HG02588 (cell line): ENCODE measurements around the gene CHCHD6.

Experiments
- ATAC-seq: cut with Tn5 transposase; IDR thresholded peaks from one replicate; pipeline ENCODE4 v1.9.1; 2021; ENCODE audit warnings: mild to moderate bottlenecking, moderate library complexity; ENCODE audit not compliant: unreplicated experiment

The CHCHD6 gene

GRCh38 chr3:126986001-126986400 lies 282.0 kb downstream of the CHCHD6 start:
- no peak for ATAC-seq

DNA sequence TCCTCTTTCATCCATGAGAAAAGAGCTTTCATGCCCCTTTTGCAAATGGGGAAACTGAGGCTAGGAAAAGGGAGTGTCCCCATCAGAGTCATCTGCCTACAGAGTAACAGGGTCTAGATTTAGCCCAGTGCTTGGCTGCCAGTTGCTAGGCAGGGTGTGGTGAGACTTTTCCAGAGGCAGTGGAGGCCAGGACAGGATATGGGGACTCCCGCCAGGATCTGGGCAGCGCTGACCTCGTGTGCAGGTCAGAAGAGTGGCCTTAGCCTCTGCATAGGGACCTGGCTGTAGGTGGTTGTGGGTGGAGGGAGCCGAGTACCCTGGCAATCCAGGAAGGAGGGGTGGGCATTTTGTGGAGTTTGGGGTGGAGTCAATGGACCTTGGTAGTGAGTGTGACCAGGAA lies 283.1 kb downstream of the CHCHD6 start:
- ATAC-seq = no peak

- no peak for ATAC-seq
These were observed 283.6 kb downstream of the CHCHD6 start for GRCh38 chr3:126987596-126987995.

DNA sequence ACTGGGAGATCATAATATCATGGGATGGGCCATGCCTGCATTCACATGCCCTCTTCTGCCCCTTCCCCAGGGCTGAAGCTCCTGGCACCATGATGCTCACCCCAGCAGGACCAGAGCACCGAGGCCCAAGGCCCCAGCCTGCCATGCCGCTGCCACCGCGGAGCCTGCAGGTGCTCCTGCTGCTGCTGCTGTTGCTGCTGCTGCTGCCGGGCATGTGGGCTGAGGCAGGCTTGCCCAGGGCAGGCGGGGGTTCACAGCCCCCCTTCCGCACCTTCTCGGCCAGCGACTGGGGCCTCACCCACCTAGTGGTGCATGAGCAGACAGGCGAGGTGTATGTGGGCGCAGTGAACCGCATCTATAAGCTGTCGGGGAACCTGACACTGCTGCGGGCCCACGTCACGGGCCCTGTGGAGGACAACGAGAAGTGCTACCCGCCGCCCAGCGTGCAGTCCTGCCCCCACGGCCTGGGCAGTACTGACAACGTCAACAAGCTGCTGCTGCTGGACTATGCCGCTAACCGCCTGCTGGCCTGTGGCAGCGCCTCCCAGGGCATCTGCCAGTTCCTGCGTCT lies 284.5 kb downstream of the CHCHD6 start:
- no peak for ATAC-seq

GRCh38 chr3:126989316-126990023 lies 285.4 kb downstream of the CHCHD6 start:
- no peak for ATAC-seq

- no peak for ATAC-seq
These were observed 286.1 kb downstream of the CHCHD6 start for GRCh38 chr3:126990024-126990700.

- no peak for ATAC-seq
These were observed 286.9 kb downstream of the CHCHD6 start for GRCh38 chr3:126990890-126991289.

GRCh38 chr3:126991366-126992200 lies 287.5 kb downstream of the CHCHD6 start:
- ATAC-seq = no peak

DNA sequence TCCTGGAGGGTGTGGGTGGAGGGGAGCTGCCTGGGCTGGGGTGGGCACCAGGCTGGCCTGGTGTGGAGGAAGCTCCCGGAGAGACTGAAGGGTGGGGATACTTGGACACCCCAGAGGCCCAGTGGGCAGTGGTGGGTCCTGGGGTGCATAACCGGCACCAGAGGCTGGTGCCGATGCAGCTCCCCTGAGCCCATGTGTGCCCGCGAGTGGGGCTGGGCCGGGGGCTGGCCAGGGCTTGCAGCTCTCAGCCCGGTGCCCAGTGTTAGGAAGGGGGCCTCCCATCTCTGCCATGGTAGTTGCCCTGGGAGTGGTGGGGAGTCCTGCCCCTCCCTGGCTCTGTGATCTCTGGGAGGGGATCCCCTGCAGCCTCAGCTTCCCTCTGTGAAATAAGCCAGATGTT lies 288.2 kb downstream of the CHCHD6 start:
- no peak for ATAC-seq

DNA sequence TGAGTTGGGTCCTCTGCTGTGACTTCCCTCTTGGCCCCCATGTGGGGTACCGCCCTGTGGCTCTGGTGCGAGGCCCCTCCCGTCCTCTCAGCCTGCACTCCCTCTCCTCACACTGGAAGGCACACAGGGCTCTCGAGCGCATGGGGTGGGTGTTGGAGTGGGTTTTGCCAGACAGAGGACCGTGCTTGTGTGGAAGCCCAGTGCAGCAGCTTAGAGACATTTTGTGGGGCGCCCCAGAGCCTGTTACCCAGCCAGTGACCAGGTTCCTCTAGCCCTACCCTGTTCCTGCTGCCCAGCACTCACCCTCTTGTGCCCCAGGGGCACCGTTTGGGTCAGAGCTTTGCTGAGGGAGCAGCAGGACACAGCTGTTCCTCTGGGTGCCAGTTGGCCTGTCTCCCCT lies 288.7 kb downstream of the CHCHD6 start:
- ATAC-seq = no peak

- ATAC-seq = no peak
These were observed 289.4 kb downstream of the CHCHD6 start for GRCh38 chr3:126993436-126993835.

- no peak for ATAC-seq
These were observed 290.7 kb downstream of the CHCHD6 start for GRCh38 chr3:126994661-126995245.

DNA sequence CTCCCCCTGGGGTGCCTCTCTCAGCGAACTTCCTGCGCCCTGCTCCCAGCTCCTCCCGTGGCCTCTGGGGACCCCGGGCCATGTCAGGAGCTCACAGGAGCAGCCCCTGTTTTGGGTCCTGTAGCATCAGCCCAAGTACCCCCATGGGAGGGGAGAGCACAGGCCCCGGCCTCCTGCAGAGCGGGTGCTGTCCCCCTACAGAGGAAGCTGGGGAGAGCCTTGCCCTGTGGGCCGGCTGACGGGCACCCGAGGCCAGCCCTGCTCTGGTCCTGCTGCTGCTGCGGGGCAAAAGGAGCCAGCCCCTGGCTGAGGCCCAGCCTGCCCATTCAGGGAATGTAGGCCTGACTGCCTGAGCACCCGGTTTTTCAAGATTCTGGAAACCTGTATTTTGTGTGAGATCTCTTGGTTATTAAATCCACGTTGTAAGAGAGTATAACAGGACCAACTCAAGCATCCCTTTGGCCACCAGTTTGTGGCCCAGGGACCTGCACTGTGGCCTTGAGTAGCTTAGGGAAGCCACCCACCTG lies 291.3 kb downstream of the CHCHD6 start:
- ATAC-seq = no peak

- no peak for ATAC-seq
These were observed 292.0 kb downstream of the CHCHD6 start for GRCh38 chr3:126995926-126996512.

GRCh38 chr3:126996905-126997304 lies 292.9 kb downstream of the CHCHD6 start:
- ATAC-seq = no peak

- ATAC-seq = no peak
These were observed 293.5 kb downstream of the CHCHD6 start for GRCh38 chr3:126997455-126998038.

DNA sequence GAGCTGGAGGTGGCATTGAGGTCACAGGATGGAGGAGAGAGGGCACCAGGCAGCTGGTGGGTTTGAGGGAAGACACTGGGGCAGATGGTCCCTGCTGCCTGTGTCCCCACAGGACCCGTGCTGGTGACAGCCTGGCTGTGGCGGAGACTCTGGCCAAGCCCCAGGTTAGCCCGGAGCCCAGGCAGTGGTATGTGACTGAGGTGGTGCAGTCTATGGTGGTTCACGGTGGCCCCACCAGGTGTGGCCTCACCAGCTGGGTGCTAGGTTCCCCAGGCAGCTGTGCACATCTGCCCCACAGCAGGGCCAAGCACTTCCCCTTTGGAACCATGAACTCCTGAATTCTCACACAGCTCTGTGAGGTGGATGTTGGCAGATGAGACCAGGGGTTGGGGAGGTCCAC lies 294.3 kb downstream of the CHCHD6 start:
- ATAC-seq = no peak

DNA sequence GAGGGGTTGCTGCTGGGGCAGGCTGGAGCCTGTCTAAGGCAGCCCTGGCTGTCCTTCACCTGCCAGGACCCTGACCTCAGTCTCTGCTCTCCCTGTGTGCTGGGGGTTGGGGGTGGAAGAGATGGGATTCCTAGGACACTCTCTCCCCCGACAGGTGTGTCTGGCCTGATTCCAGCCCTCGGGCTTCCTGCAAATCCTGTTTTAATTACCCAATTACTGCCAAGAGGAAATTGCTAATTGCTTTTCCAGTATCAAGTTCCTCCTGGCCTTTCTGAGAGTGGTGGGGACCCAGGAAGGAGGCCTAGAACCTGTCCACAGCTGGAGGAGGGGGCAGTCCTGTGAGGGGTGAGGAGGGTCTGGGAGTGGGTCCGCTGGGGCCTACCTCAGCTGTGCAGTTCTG lies 294.7 kb downstream of the CHCHD6 start:
- no peak for ATAC-seq

DNA sequence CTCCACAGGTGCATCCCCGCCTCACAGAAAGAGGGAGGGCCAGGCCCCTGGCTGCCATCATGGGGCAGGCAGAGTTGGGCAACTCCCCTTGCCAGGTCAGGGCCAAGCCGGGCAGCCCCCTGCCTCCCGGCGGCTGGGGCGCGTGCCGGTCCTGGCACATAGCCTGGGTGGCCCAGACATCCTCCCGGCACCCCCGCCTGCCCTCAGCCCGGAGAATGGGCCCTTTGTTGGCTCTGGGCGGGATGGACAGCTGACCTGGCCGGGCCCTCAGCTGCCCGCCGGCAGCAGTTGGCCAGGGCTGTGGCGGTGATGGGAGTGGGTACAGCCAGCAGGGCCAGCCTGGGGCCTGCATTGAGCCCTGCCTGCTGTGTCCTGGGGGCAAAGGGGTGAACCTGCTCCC lies 295.3 kb downstream of the CHCHD6 start:
- ATAC-seq = no peak

- no peak for ATAC-seq
These were observed 296.1 kb downstream of the CHCHD6 start for GRCh38 chr3:127000119-127000518.
